Prostate gland (tissue), 2 donors: ENCODE measurements around the gene PALLD.

Experiments
- POLR2A ChIP-seq: fragments of 450-650 bp; IDR thresholded peaks from one replicate; pipeline ENCODE4 v1.6.1; 2016; ENCODE audit warnings: antibody characterized with exemption, mild to moderate bottlenecking
- POLR2AphosphoS5 ChIP-seq: sonication (generic); formaldehyde crosslinking; IDR thresholded peaks from one replicate; pipeline ENCODE4 v1.6.1; 2017; ENCODE audit warnings: antibody characterized with exemption
- TF ChIP-seq, protein P1 (sequence below), 4 experiments: fragments of 200-600 bp in 2 of 4; fragments of 450-650 bp in 2 of 4; sonication (generic) in 2 of 4; IDR thresholded peaks; 1 replicate in 3 of 4; 2 replicates in 1 of 4; pipeline ENCODE4 v1.5.1; 2016 to 2019; ENCODE audit warnings: antibody characterized with exemption in 4 of 4, mild to moderate bottlenecking in 2 of 4, moderate library complexity in 2 of 4

- TF ChIP-seq, protein P1, sequence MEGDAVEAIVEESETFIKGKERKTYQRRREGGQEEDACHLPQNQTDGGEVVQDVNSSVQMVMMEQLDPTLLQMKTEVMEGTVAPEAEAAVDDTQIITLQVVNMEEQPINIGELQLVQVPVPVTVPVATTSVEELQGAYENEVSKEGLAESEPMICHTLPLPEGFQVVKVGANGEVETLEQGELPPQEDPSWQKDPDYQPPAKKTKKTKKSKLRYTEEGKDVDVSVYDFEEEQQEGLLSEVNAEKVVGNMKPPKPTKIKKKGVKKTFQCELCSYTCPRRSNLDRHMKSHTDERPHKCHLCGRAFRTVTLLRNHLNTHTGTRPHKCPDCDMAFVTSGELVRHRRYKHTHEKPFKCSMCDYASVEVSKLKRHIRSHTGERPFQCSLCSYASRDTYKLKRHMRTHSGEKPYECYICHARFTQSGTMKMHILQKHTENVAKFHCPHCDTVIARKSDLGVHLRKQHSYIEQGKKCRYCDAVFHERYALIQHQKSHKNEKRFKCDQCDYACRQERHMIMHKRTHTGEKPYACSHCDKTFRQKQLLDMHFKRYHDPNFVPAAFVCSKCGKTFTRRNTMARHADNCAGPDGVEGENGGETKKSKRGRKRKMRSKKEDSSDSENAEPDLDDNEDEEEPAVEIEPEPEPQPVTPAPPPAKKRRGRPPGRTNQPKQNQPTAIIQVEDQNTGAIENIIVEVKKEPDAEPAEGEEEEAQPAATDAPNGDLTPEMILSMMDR (IDR thresholded peaks at IDR 0.05), result no peak
- TF ChIP-seq POLR2A (no peak), POLR2AphosphoS5 (no peak)
These were observed 240.3 kb downstream of the PALLD start for GRCh38 chr4:168736860-168737805.
